Activated CD4-positive, alpha-beta T cell treated with anti-CD3 and anti-CD28 coated beads for 36 hours (primary cell): ENCODE data around the gene PMF1. TPM values are rescaled to one million over a fixed set of nuclear protein-coding genes. Genes with fewer than 3 reads are reported as not detected.
A peak's percentile ranks its signal among the peaks of the same experiment; 100 is the strongest.

Experiments
- ATAC-seq: fragments of 200-7000 bp; cut with Tn5 transposase; one replicate; pipeline ENCODE4 v1.10.0; 2021; ENCODE audit warnings: mild to moderate bottlenecking, moderate library complexity
- CTCF ChIA-PET: fragments of 350-600 bp; sonication (Branson Sonifier 250); formaldehyde crosslinking; loops from one replicate; lab custom pipeline; 2021; ENCODE audit warnings: antibody characterized with exemption; lab: Charles Lee
- POLR2A ChIA-PET: fragments of 350-600 bp; sonication (Branson Sonifier 250); formaldehyde crosslinking; loops from one replicate; lab custom pipeline; 2021; ENCODE audit warnings: antibody characterized with exemption, inconsistent platforms; lab: Charles Lee
- DNase-seq: peaks from one replicate; pipeline ENCODE4 v3.0.0-alpha.2; 2020
- H3K27ac Mint-ChIP-seq: one replicate; pipeline ENCODE4 v1.8.0; 2021; ENCODE audit warnings: mixed read lengths
- H3K27me3 Mint-ChIP-seq: one replicate; pipeline ENCODE4 v1.8.0; 2021; ENCODE audit warnings: mixed read lengths
- H3K36me3 Mint-ChIP-seq: one replicate; pipeline ENCODE4 v1.8.0; 2021; ENCODE audit warnings: low read depth, mixed read lengths
- H3K4me1 Mint-ChIP-seq: one replicate; pipeline ENCODE4 v1.8.0; 2021; ENCODE audit warnings: mixed read lengths
- H3K4me3 Mint-ChIP-seq: one replicate; pipeline ENCODE4 v1.8.0; 2021; ENCODE audit warnings: mild to moderate bottlenecking, moderate library complexity, mixed read lengths
- H3K9me3 Mint-ChIP-seq: one replicate; pipeline ENCODE4 v1.8.0; 2021; ENCODE audit warnings: low read depth, mixed read lengths
- intact Hi-C, 2 experiments: fragments of 100-400 bp; cut with DNase I in 1 of 2; cut with micrococcal nuclease in 1 of 2; formaldehyde crosslinking; loops; one replicate each; pipeline versions ENCODE4 v1.14.2 to v1.15.1; 2022 to 2024; cut with DNase I, micrococcal nuclease
- total RNA-seq, 2 experiments: library from RNA; stranded (reverse); gene quantifications; one replicate each; pipeline ENCODE4 v1.2.3, GENCODE V29; 2021

PMF1 gene
- total RNA-seq, 2 experiments from 2014 or later: 108 to 117 TPM

DNA sequence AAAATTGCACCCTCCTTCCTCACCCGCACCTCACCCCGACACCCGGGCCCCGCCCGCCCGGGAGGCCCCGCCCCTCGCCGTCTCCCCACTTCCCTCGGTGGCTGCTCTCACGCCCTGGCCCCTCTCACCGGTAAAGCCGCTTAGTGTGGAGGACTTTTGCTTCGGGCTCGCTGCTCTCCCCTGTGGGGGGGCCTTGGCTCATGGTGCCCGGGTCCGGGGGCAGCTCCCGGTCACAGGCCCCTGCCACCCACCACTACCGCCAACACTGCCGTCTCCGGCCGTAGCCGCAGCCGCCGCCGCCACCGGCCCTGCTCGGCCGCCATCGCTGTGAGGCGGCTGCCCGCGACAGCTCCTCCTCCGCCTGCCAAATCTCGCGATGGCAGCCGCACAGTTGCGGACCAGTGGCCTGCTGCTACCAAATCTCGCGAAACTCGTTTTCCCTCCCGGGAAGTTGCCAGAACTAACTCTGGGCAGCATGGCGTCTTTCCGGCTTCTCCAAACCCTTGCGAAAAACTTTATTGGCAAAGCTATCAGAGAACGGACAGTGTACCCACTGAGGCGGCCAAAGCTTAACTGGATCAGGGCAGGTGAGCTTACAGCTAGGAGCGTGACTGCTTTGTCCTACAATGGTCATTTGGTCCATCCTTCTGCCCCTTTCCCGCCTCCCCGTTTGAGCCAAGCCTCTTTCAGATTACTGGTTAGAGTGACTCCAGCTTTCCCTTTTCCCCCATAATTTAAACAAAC, 69.8 kb downstream of the PMF1 start, which contains the start of gene SMG5:
Gene SMG5 (minus strand): TSS at position 347 of the 744 bp plus-strand sequence. CDS start 145 bp downstream, at position 202.
- Mint-ChIP-seq H3K27ac (peak within 1 kb of the TSS; percentile 92), H3K4me1 (peaks cover 29% of the 10 kb centered on the region), H3K4me3 (peak within 1 kb of the TSS; percentile 96), H3K36me3 (peaks cover 28% of the 10 kb centered on the region), H3K27me3 (no peaks in the 10 kb centered on the region), H3K9me3 (no peaks in the 10 kb centered on the region)
- POLR2A ChIA-PET: interaction anchor here (0.5 to 1.7 kb wide), 13 partner anchors 11 to 545 kb away, joined by 3 to 8 read pairs (median 3); partner anchors contain the start of genes GLMP and PMF1
- ATAC-seq (peak; percentile 92), DNase-seq (peak; percentile 98)
- CTCF ChIA-PET: interaction anchor here (0.6 to 2.0 kb wide), 20 partner anchors 8 to 228 kb away, joined by 3 to 14 read pairs (median 4); partner anchors contain the start of genes CCT3, LAMTOR2 and PMF1
- intact Hi-C loops: loop anchor here (1.0 to 5.0 kb wide), 19 partner anchors 13 to 484 kb away; partner anchors contain the start of genes CCT3 (in 2 of the 2), SLC25A44 (in 2 of the 2), TSACC (in 2 of the 2) and ARHGEF2 (in 1 of the 2)

DNA sequence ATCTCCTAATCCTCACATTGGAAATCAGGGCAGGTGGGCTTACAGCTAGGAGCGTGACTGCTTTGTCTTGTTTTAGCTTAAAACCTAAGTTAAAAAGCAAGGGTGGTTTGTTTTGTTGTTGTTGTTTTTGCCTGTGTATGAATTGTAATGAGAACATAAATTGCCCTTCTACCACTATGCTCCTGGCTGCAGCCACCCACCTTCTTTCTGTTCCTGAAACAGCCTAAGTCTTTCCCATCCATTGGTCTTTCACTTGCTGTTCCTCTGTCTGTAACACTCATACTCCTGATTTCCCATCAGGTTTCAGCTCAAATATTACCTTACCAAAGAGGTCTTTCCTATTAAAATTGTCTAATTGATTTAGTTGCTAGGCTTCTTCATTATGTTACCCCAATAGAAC, 70.7 kb downstream of the PMF1 start:
- Mint-ChIP-seq H3K36me3 (peaks cover 20% of the 10 kb centered on the region), H3K27ac (peak overlapping the region; percentile 92), H3K27me3 (no peaks in the 10 kb centered on the region), H3K4me3 (peak overlapping the region; percentile 96), H3K4me1 (peaks cover 29% of the 10 kb centered on the region), H3K9me3 (no peaks in the 10 kb centered on the region)
- ChIA-PET POLR2A (interaction anchor here (1.2 to 1.4 kb wide), 2 partner anchors 12 kb away, joined by 6 to 8 read pairs; partner anchors contain the start of gene GLMP), CTCF (interaction anchor here (0.6 to 2.0 kb wide), 15 partner anchors 9 to 229 kb away, joined by 3 to 14 read pairs (median 4); partner anchors contain the start of genes LAMTOR2 and PMF1)
- ATAC-seq (no peak), DNase-seq (no peak)
- intact Hi-C loops: loop anchor here (2.0 to 5.0 kb wide), 4 partner anchors 56 to 483 kb away; partner anchors contain the start of genes ARHGEF2 (in 1 of the 2), PRCC (in 1 of the 2) and SLC25A44 (in 1 of the 2)

DNA sequence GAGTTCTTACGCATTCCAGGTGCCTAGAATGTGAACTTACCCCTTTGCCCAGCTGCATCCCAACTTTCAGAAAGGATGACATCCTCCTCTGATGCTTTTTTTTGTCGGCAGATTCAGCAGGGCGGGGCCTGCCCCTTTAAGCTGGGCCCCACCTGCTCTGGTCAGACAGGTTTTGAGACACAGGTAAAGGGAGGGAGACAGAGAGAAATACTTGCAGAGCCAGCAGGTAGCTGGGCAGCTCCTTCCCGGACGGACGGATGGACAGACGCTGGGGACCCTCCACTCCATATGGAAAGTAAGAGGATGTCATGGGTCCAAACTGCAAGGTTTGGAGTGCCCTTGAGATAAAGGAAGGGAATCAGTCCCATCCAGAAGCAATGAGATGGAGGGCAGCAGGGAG, 71.3 kb downstream of the PMF1 start, which contains the start of gene TMEM79:
Gene TMEM79 (plus strand): TSS at position 214 of the 400 bp plus-strand sequence. CDS start 902 bp downstream, outside the sequence.
- ChIA-PET POLR2A (interaction anchor here (0.6 kb wide), 1 partner anchor 1845 kb away, joined by 3 read pairs; no protein-coding TSS in a partner anchor), CTCF (interaction anchor here (0.9 to 2.0 kb wide), 5 partner anchors 27 to 218 kb away, joined by 3 to 6 read pairs (median 5); no protein-coding TSS in a partner anchor)
- peak within 1 kb of the TSS; percentile 92 for H3K27ac Mint-ChIP-seq
- H3K27me3 Mint-ChIP-seq: no peaks in the 10 kb centered on the region
- peak within 1 kb of the TSS; percentile 96 for H3K4me3 Mint-ChIP-seq
- peaks cover 29% of the 10 kb centered on the region for H3K4me1 Mint-ChIP-seq
- peaks cover 21% of the 10 kb centered on the region for H3K36me3 Mint-ChIP-seq
- intact Hi-C loops: loop anchor here in 1 of 2 experiments (5.0 kb wide), 2 partner anchors 57 to 92 kb away; partner anchors contain the start of gene SLC25A44
- H3K9me3 Mint-ChIP-seq: no peaks in the 10 kb centered on the region
- DNase-seq: no peak
- ATAC-seq: no peak

DNA sequence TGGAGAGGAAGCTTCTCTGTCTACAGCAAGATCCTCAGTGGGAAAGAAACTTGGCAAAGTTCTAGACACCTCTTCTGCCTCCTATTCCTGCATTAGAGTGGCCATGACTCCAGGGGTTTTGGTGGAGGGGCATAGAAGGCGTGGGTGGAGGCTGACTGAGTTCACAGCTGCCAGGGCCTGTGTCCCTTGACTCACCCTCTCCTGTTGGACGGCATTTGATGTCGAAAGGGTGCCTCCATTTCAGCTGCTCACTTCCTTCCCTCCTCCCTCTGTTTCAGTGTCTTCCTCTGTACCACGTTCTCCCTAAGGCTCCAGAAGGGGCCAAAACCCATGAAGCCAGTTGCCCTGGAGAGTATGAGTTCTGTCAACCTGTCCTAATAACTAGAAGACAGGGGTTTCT, 72.0 kb downstream of the PMF1 start:
- H3K9me3 Mint-ChIP-seq: no peaks in the 10 kb centered on the region
- ChIA-PET CTCF (interaction anchor here (1.1 kb wide), 1 partner anchor 35 kb away, joined by 5 read pairs; no protein-coding TSS in a partner anchor), POLR2A (no interaction called here)
- intact Hi-C loops: loop anchor here in 1 of 2 experiments (5.0 kb wide), 2 partner anchors 57 to 92 kb away; partner anchors contain the start of gene SLC25A44
- H3K4me1 Mint-ChIP-seq: peaks cover 29% of the 10 kb centered on the region
- peak overlapping the region; percentile 21 for H3K4me3 Mint-ChIP-seq
- peaks cover 22% of the 10 kb centered on the region for H3K36me3 Mint-ChIP-seq
- ATAC-seq (no peak), DNase-seq (no peak)
- no peak overlapping the region for H3K27ac Mint-ChIP-seq
- H3K27me3 Mint-ChIP-seq: no peaks in the 10 kb centered on the region

DNA sequence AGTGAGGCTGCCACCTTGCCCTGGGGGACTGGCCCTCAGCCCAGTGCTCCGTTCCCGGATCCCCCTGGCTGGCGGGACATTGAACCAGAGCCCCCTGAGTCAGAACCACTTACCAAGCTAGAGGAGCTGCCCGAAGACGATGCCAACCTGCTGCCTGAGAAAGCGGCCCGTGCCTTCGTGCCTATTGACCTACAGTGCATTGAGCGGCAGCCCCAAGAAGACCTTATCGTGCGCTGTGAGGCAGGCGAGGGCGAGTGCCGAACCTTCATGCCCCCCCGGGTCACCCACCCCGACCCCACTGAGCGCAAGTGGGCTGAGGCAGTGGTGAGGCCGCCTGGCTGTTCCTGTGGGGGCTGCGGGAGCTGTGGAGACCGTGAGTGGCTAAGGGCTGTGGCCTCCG, 72.6 kb downstream of the PMF1 start:
- H3K4me1 Mint-ChIP-seq: peaks cover 23% of the 10 kb centered on the region
- H3K9me3 Mint-ChIP-seq: no peaks in the 10 kb centered on the region
- no peaks in the 10 kb centered on the region for H3K27me3 Mint-ChIP-seq
- CTCF ChIA-PET: no interaction called here
- intact Hi-C loops: no loop called here
- peaks cover 18% of the 10 kb centered on the region for H3K36me3 Mint-ChIP-seq
- POLR2A ChIA-PET: no interaction called here
- no peak overlapping the region for H3K4me3 Mint-ChIP-seq
- H3K27ac Mint-ChIP-seq: no peak overlapping the region
- DNase-seq (no peak), ATAC-seq (no peak)

DNA sequence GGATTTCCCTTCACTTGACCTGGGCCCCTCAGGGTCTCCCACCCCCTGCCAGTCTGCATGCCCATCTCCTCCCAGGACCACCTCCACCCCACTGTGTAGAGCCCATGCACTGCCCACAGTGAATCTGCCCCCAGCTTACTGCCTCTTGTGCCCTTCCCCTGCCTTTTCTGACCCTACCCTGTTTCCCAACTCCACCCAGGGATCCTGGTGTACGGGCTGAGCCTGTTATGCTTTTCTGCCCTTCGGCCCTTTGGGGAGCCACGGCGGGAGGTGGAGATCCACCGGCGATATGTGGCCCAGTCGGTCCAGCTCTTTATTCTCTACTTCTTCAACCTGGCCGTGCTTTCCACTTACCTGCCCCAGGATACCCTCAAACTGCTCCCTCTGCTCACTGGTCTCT, 73.3 kb downstream of the PMF1 start:
- ATAC-seq (no peak), DNase-seq (no peak)
- Mint-ChIP-seq H3K27ac (no peak overlapping the region), H3K27me3 (no peaks in the 10 kb centered on the region), H3K9me3 (no peaks in the 10 kb centered on the region), H3K36me3 (peaks cover 20% of the 10 kb centered on the region), H3K4me3 (no peak overlapping the region), H3K4me1 (peaks cover 17% of the 10 kb centered on the region)
- intact Hi-C loops: no loop called here
- POLR2A ChIA-PET: no interaction called here
- CTCF ChIA-PET: interaction anchor here (0.5 kb wide), 1 partner anchor 24 kb away, joined by 3 read pairs; no protein-coding TSS in a partner anchor

Other genes with a start within 250 kb of the PMF1 start
- gene ARHGEF2, start 234.5 kb upstream of the PMF1 start, total RNA-seq: 100 to 1,000 TPM; 135 to 216 TPM
- 100 to 1,000 TPM; 143 to 197 TPM for gene SSR2, start 192.1 kb upstream of the PMF1 start, total RNA-seq
- 10 to 100 TPM; 34.5 to 49.0 TPM for gene UBQLN4, start 159.2 kb upstream of the PMF1 start, total RNA-seq
- 10 to 100 TPM; 26.1 to 50.3 TPM for gene LAMTOR2, start 158.2 kb upstream of the PMF1 start, total RNA-seq
- under 1 TPM; 0.46 to 0.77 TPM for gene RAB25, start 151.8 kb upstream of the PMF1 start, total RNA-seq
- under 1 TPM; 0.48 to 0.79 TPM for gene MEX3A, start 130.5 kb upstream of the PMF1 start, total RNA-seq
- 100 to 1,000 TPM; 184 to 218 TPM for gene LMNA, start 98.3 kb upstream of the PMF1 start, total RNA-seq
- 10 to 100 TPM; 53.3 to 64.5 TPM for gene SEMA4A, start 59.4 kb upstream of the PMF1 start, total RNA-seq
- 10 to 100 TPM; 42.4 to 51.9 TPM for gene SLC25A44, start 18.9 kb upstream of the PMF1 start, total RNA-seq
- 1 to 10 TPM; 2.1 to 2.4 TPM for gene BGLAP, start 29.2 kb downstream of the PMF1 start, total RNA-seq
- 1 to 10 TPM; 4.7 to 5.7 TPM for gene PAQR6, start 35.0 kb downstream of the PMF1 start, total RNA-seq
- 10 to 100 TPM; 61.7 to 64.6 TPM for gene SMG5, start 69.8 kb downstream of the PMF1 start, total RNA-seq
- gene TMEM79, start 71.3 kb downstream of the PMF1 start, total RNA-seq: 10 to 100 TPM; 10.2 to 10.5 TPM
- 10 to 100 TPM; 10.8 to 12.1 TPM for gene GLMP, start 82.7 kb downstream of the PMF1 start, total RNA-seq
- under 1 TPM in 1 of 2 experiments, not detected in 1; 0.28 TPM for gene VHLL, start 86.3 kb downstream of the PMF1 start, total RNA-seq
- 100 to 1,000 TPM; 297 to 406 TPM for gene CCT3, start 125.3 kb downstream of the PMF1 start, total RNA-seq
- under 1 TPM; 0.25 to 0.83 TPM for gene TSACC, start 125.5 kb downstream of the PMF1 start, total RNA-seq
- not detected for gene RHBG, start 156.2 kb downstream of the PMF1 start, total RNA-seq